WERI-Rb-1 (cell line): Measurements from ENCODE around the gene DST.

Experiments used
- DNase-seq: peaks from one replicate; pipeline ENCODE4 v3.0.0-alpha.2; 2020
- H3K27ac ChIP-seq: fragments of 250-450 bp; sonication (Bioruptor Pico); 2 replicates; pipeline ENCODE4 v1.5.1; 2020; ENCODE audit warnings: mild to moderate bottlenecking, moderate library complexity
- H3K27me3 ChIP-seq: fragments of 250-450 bp; sonication (Bioruptor Pico); 2 replicates; pipeline ENCODE4 v1.5.1; 2021; ENCODE audit warnings: mild to moderate bottlenecking, low read depth, moderate library complexity; ENCODE audit not compliant: insufficient read depth, severe bottlenecking
- H3K36me3 ChIP-seq: fragments of 250-450 bp; sonication (Bioruptor Pico); 2 replicates; pipeline ENCODE4 v1.5.1; 2020; ENCODE audit warnings: mild to moderate bottlenecking, moderate library complexity
- H3K4me3 ChIP-seq: 2 replicates; pipeline ENCODE4 v1.5.1; 2011; ENCODE audit warnings: low read depth, mild to moderate bottlenecking, control low read depth, low read length
- H3K9me3 ChIP-seq: fragments of 250-450 bp; sonication (Bioruptor Pico); 2 replicates; pipeline ENCODE4 v1.5.1; 2021; ENCODE audit warnings: mild to moderate bottlenecking, moderate library complexity; ENCODE audit not compliant: severe bottlenecking
- TF ChIP-seq, protein P1 (sequence below): IDR thresholded peaks from 2 replicates; pipeline ENCODE4 v1.5.1; 2011; ENCODE audit warnings: low read depth, mild to moderate bottlenecking, control low read depth, inconsistent platforms, low read length

DST gene

DNA sequence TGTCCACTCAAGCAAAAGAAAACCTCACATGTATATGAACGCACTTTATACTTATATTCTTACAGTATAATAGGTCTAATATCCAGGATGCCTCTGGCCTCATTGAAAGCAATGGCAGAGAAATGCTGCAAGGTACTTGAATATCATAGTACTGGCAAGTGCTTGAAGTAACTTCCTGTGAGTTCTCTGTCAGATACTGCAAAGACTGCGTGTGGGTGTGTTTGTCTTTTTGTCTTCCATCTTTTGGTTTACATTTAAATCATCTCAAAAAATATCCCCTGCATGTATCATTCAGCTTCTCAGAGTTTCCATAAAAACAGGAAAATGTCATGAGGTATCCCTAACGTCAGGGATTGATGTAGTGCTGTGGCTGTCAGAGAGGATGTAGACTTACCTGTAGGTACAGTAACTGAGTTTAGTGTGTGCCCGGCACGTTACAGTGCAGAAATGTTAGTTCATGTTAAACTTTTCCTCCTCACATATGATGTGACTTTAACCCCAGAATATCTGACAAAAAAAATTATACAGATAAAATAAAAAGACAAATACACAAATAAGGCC is 184.3 kb downstream of the DST start:
- no peak overlapping the region for H3K4me3 ChIP-seq
- H3K27me3 ChIP-seq: no peaks in the 10 kb centered on the region
- TF ChIP-seq, protein P1, sequence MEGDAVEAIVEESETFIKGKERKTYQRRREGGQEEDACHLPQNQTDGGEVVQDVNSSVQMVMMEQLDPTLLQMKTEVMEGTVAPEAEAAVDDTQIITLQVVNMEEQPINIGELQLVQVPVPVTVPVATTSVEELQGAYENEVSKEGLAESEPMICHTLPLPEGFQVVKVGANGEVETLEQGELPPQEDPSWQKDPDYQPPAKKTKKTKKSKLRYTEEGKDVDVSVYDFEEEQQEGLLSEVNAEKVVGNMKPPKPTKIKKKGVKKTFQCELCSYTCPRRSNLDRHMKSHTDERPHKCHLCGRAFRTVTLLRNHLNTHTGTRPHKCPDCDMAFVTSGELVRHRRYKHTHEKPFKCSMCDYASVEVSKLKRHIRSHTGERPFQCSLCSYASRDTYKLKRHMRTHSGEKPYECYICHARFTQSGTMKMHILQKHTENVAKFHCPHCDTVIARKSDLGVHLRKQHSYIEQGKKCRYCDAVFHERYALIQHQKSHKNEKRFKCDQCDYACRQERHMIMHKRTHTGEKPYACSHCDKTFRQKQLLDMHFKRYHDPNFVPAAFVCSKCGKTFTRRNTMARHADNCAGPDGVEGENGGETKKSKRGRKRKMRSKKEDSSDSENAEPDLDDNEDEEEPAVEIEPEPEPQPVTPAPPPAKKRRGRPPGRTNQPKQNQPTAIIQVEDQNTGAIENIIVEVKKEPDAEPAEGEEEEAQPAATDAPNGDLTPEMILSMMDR: no peak
- H3K9me3 ChIP-seq: no peaks in the 10 kb centered on the region
- H3K36me3 ChIP-seq: peaks cover 52% of the 10 kb centered on the region
- no peak overlapping the region for H3K27ac ChIP-seq
- DNase-seq: no peak

DNA sequence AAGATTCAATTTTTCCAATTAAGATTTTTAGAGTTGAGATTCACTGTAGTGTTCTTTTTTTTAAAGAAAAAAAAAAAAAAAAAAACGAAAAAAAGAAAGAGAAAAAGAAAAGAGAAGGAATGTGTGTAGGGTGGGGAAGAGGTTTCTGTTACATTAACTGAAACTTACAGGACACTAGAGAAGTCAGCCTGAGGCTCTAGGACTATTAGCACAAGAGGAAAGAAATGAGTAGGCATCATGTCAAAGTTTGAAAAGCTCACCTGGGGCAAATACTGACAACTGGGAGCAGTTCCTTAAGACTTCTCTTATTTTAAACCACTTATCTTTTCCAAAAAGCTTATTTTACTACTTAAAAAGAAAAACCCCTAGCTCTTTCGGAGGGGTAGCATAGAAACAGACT is 185.9 kb downstream of the DST start:
- no peak for DNase-seq
- Histone ChIP-seq H3K27me3 (no peaks in the 10 kb centered on the region), H3K4me3 (no peak overlapping the region), H3K27ac (no peak overlapping the region), H3K36me3 (peaks cover 41% of the 10 kb centered on the region), H3K9me3 (no peaks in the 10 kb centered on the region)
- TF ChIP-seq, protein P1: no peak

DNA sequence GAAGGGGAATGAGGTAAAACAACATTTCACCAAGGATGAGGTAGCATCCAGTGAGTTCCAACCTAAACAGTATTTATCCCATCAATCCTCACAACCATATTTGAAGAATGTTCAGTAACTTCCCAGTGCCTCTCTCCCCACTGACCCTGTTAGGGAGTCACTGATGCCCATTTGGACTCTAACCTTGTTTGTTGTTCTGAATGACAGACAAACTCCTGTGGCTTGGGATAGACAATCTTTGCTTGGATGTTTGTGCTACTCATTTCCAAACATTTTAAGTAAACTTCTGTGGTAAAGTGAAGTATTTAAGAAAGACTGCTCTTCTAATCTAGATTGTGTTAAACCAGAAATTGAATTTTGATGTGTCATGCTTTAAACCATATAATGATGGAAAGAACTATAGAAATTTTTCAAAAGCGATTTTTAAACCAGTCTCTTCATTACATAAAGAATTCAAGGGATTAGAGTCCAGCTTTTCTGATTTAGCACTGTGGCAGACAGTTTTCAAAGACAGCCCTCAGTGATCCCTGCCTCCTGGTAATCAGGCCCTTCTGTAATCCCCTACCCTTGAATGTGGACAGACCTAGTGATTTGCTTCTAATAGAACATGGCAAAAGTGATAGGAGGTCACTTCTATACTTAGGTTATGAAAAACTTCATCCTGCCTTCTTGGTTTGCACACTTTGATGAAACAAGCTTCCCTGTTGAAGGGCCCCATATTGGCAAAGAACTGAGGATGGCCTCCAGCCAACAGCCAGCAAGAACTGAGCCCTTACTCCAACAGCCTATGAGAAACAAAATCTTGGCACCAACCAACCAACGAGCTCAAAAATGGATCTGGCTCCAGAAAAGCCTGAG is 191.6 kb downstream of the DST start:
- Histone ChIP-seq H3K4me3 (no peak overlapping the region), H3K9me3 (no peaks in the 10 kb centered on the region), H3K27me3 (no peaks in the 10 kb centered on the region), H3K27ac (no peak overlapping the region), H3K36me3 (peaks cover 1% of the 10 kb centered on the region)
- DNase-seq: peak; percentile 59
- TF ChIP-seq, protein P1: no peak

DNA sequence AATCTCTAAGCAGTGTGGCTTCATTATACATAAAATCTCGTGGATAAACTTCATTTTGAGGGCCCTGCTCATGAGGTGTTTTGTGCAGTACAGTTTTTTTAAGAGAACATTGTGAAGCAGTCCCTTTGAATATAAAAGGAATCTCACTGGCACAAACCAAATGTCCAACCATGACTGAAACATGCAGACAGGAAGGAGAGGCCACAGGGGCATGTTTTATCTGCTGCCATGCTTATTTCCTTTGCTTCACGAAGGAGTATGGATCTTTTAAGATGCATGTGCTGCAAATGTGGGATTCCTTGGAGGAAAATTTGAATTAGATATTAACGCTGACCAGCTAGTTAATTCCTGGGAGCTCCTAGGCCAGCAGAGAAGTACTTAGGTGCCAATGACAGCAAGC is 192.3 kb downstream of the DST start:
- no peaks in the 10 kb centered on the region; the same call in 1 of the 2 replicates for H3K36me3 ChIP-seq
- H3K9me3 ChIP-seq: no peaks in the 10 kb centered on the region
- no peaks in the 10 kb centered on the region for H3K27me3 ChIP-seq
- no peak overlapping the region for H3K27ac ChIP-seq
- TF ChIP-seq, protein P1: no peak
- no peak overlapping the region for H3K4me3 ChIP-seq
- DNase-seq: no peak

DNA sequence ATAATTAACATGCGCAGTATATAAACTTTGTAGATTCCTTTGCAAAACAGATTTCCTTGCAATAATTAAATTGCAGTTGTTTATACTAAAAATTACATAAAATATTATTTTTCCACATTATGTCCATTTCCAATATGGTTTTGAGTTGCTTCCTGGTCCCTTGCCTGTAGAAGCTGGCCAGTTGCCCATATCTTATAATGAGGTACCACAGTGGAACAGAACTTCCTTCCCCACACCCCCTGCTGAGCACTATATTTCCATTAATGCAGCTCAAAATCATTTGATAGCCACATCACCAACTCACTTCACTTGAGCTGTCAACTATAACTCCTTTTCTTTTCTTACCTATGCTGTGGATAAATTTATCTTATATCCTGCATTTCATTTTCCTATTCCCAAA is 194.6 kb downstream of the DST start:
- no peak for DNase-seq
- TF ChIP-seq, protein P1: no peak
- no peak overlapping the region for H3K27ac ChIP-seq
- H3K9me3 ChIP-seq: no peaks in the 10 kb centered on the region
- H3K27me3 ChIP-seq: no peaks in the 10 kb centered on the region
- H3K36me3 ChIP-seq: no peaks in the 10 kb centered on the region
- no peak overlapping the region for H3K4me3 ChIP-seq

DNA sequence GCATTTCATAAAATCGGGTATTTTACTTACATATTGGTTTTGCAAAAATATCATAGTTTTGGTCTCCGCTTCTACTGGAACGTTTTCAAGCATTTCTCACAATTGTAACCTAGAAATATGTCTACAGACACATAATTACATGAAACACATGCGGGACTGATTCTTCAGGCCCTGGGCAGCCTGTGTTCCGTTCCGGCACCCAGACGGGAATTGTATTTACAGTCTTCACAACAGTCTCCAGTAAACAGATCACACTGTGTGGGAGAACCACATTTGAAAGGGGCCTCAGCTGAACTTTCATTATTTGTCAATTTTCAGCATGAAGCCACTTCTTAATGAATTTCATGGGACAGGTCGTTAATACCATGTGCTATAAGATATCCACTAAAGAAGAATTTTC is 196.9 kb downstream of the DST start:
- Histone ChIP-seq H3K9me3 (no peaks in the 10 kb centered on the region), H3K27me3 (no peaks in the 10 kb centered on the region), H3K27ac (no peak overlapping the region), H3K36me3 (no peaks in the 10 kb centered on the region), H3K4me3 (no peak overlapping the region)
- no peak for DNase-seq
- TF ChIP-seq, protein P1: no peak
